Hematopoietic multipotent progenitor cell treated with erythropoietin and hydrocortisone succinate and interleukin-3 and kit ligand, for 17 days (in vitro differentiated cells): ENCODE results near the gene FBXW7.
"Not testable (repeated sequence)": the region's sequence is repeated elsewhere in the genome, so short reads cannot be mapped to it uniquely, and the experiment has no call there.

Experiments used
- DNase-seq: peaks from one replicate; pipeline ENCODE4 v3.0.0-alpha.2; 2015; ENCODE audit warnings: low spot score

FBXW7 gene

DNA sequence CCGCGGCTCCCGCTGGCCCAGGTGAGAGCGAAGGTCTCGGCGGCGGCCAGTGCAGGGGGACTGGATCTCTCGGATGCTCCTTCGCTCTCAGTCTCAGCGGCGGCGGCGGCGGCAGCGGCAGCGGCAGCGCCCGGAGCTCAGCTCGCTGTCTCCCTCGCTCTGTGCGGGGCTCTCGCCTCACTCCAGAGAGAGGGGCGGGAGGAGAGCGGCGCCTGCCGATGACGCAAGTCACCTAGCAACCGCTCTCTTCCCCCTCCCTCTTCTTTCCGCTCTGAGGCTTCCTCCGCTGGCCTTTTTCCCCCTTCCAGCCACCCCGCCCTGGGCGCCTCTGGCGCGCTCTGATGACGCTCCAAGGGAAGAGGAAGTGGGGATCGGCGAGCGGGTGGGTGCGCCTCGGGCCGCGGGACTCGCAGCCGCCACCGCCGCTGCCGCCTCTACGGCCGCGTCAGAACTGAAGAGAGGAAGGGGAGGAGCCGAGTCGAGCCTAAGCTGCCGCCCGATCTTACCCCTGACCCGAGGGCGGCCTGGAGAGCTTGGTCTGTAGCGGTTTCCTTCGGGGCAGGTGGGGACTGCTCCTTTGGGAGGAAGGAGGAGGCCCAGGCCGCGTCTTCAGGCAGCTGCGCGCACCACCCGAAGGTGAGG is at the start of gene FBXW7:
Gene FBXW7, minus strand, starts transcription at position 190 of the 642 bp plus-strand sequence. CDS start 124,289 bp downstream, outside the sequence.
- DNase-seq: peak; percentile 99

GRCh38 chr4:152585023-152585441 is 49.1 kb upstream of the FBXW7 start:
- no peak for DNase-seq

DNA sequence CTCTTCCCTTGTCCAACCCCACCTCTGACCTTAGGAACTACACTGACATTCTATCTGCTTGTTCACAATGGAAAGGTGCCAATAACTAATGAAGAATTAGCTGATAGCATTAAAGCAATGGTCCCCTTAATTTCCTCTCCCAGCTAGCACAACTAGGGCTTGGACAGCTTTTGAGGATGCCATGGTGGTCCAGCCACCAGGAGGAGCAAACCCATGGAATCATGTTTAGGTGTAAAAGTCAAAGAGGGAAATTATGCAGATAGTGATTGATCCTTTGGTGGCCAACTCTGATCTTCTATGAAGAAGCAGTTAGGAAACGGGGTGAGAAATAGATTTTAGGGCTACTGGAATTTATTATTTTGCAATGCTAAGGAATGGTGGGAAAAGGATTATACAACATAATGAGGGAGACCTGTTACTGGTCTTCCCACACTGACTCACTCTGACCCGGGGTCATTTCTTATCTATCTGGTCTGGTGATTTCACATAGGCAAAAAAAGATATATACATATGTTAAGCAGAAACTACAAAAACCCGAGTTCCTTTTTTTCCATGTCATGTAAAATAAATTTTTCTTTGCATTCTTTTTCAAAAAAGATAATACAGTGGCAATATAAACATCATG is 45.8 kb upstream of the FBXW7 start:
- no peak for DNase-seq

DNA sequence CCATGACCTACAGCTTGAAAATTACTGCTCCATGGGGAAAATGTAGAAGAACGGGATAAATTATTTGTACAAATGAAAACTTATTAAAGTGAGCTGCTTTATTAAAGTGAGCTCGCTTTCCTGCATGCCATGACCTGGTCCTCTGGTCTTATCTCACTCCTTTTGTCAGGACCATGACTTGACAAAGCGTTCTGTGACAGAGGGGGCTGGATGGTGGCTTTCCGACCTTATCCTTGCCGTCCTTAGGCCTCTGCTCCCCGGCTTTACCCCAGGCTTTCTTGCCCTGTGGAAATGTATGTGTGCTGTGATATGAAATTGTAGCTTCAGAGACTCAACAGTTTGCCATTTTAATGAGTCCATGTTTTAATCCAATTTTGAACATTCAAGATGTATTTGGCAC is 44.0 kb upstream of the FBXW7 start:
- DNase-seq: no peak

- no peak for DNase-seq
Observed at GRCh38 chr4:152579107-152579764, 43.3 kb upstream of the FBXW7 start.

DNA sequence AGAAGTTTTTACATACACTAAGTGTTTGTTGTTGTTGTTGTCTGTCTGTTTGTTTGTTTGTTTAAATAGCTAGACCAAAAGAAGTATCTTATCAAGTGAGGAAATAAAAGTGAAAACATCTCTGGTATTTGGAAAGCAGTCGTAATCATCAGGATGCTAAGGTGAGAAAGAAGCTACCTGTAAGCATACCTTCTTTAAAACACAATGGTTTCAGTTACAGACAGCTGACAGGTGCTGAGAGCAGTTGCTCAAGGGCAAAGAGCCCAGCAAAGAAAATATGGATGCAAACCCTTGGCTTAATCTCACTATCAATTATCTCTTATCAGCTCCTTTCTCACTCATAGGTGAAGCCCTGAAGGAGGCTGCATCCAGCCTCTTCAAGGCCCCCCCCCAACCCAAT is 42.8 kb upstream of the FBXW7 start:
- DNase-seq: no peak

DNA sequence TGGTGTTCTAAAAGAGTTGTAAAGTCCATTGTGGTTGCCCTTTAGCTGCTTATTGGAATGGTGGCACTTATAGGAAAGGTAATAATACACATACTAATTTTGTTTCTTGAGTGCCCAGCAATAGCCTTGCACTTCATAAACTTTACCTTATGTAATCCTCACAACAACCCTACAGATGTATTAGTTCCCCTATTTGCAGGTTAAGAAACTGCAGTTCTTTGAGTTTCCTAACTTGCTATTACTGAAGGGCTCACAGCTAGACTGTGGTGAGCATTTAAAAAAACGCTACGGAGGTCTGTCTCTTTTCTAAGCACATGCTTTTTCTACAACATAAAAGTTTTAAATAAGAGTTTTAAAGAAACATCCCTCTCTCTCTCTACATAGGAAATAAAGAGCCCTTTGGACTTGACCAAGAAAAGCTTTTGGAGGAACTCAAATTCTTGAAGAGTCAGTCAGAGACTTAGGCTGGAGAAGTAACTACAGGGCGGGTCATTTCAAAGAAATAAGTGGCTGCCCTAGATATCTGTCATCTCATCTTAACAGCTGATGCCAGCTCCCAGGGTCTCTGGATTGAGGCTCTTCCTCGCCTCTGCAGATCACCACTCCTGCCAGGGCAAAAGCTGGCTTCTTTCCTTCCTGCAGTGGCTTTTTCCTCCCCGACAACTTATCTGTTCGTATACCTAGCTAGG is 42.0 kb upstream of the FBXW7 start:
- peak; percentile 35 for DNase-seq

DNA sequence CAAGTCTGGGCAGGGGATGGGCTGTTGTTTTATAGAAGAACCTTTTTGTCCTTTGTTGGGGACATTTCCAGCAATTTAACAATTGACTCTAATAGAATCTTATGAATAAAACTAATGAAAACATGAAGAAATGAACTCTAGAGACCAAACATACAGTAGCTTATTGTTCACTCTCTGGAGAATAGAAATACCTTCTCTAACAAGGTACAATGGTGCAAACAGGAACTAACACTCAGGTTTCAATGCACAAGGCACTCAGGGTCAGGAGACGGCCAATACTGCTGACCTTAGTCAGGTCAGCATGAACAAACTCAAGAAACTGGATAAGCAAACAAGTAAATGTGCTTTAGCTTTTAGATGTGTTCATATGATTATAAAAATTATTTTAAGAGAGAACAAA is 39.6 kb upstream of the FBXW7 start:
- no peak for DNase-seq

- no peak for DNase-seq
Observed at GRCh38 chr4:152573861-152574260, 38.0 kb upstream of the FBXW7 start.

DNA sequence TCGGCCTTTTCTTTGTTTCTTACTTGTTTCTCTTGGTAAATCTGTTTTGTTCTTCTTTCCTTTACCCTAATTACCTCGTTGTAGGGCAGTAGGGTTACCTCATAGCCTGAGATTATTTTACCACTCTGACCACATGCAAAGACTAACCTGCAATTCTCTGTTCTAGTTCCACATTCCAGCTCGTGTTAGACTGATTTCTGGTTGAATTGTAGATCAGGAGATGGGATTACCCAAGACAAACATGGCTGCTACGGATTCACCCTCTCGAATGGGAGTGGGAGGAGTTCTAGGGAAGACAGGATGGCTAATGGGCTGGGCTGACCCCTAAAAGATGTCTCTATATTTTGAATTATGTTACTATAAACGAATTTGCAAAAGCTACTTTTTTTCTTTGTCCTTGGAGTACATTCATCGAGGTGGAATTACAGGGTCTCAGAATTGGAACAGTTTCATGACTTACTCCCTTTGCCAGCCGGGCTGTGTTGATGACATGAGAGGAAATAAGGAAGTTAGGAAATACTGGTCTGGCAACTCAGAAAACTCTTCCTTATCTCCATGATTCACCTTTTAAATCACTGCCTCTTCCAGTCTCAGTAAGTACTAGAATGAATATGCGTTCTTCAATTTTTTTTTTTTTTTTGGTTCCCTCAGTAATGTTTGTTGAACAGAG is 36.7 kb upstream of the FBXW7 start:
- no peak for DNase-seq

GRCh38 chr4:152571770-152572169 is 35.9 kb upstream of the FBXW7 start:
- DNase-seq: no peak

GRCh38 chr4:152571296-152571695 is 35.4 kb upstream of the FBXW7 start:
- DNase-seq: no peak

- no peak for DNase-seq
Observed at GRCh38 chr4:152565333-152565732, 29.4 kb upstream of the FBXW7 start.

GRCh38 chr4:152564336-152564735 is 28.4 kb upstream of the FBXW7 start:
- no peak for DNase-seq

DNA sequence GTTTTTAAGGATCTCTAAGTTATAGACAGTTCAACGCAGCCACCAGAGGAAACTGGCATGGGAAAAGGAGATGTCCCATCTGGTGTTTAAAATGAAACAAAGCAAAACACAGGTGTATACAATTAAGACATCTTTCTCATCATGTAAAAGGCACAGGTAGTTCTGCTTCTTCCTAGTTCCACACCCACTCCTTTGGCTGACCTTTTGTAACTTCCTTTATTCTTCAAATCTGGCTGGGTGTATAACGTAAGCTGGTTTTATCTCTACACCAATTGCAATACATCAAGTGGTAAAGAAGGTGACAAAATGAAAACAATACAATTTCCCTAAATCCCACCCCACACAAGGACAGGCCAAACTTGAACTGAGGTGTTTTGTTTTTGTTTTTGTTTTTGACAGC is 27.3 kb upstream of the FBXW7 start:
- no peak for DNase-seq

DNA sequence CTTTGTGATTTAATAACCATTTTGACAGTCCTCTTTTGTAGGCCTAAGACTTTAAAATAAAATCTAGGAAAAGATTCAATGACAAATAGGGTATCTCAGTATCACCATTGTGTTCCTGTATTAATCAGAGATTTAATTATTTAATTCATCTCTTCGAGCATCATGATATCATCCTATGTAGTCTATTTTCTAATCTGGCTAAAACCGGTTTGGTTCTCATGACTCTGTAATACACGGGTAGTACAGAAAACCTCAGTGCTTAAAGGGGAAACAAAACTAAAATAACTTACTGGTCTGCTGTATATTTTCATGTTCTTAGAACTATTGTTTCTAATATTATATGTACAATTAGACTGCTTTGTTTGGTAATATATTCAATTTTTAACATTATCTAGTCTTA is 23.7 kb upstream of the FBXW7 start:
- DNase-seq: no peak

DNA sequence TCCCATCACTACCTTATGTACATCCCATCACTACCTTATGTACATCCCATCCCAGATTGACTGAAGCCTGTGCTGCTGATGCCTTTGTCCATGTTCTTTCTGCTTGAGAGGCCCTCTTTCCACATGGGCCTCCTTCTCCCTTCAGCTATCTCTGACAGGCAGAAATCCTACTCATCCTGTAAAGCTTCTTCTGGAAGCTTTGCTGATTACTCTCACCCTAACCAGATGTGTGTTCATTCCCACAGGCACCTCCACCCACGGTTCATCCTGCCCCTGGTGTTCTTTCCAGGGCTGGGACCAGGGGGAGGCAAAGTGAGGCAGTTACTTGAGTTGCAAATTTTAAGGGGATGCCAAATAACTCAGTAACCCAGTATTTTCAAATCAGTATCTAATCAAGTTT is 22.5 kb upstream of the FBXW7 start:
- no peak for DNase-seq

GRCh38 chr4:152556834-152557233 is 20.9 kb upstream of the FBXW7 start:
- no peak for DNase-seq

- DNase-seq: no peak
Observed at GRCh38 chr4:152556283-152556682, 20.4 kb upstream of the FBXW7 start.

DNA sequence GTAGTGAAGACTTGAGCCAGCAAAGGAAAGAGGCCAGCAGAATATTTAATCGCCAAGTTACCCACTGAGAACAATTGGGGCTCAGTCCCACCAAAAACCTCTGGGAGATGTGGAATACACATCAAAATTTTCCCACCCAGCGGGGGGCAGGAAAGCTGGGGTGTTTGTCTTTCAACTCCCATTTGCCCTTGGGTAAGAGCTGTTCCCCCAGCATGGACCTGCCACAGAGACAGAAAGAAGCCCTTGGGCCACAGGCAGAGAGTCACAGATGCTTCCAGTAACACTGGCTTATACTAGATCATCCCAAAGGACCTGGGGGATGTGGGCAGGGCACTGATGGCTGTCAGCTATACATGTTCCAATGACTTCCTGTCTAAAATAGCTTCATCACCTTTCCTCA is 18.9 kb upstream of the FBXW7 start:
- no peak for DNase-seq

- not testable (repeated sequence) for DNase-seq
Observed at GRCh38 chr4:152550687-152551086, 14.8 kb upstream of the FBXW7 start.

DNA sequence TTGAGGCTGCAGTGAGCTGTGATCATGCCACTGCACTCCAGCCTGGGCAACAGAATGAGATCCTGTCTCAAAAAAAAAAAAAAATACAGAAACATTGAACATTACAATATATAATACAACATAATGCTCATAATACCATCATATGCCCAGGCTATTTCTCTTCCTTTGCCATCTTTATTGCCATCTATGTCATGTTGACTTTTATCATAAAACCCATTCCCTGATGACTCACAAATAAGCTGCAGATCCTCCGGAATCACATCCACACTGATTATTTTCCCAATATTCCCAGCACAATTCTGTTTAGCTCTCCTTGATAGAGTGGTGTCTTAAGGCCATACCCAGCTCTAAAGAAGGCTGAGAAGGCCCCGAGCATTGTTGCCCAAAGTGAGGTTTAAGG is 9.2 kb upstream of the FBXW7 start:
- no peak for DNase-seq
